Measurements from ENCODE around the gene MNT. TPM values are rescaled to one million over a fixed set of nuclear protein-coding genes. Genes with fewer than 3 reads are reported as not detected.
"Not testable (repeated sequence)": the region's sequence is repeated elsewhere in the genome, so short reads cannot be mapped to it uniquely, and the experiment has no call there.

MNT gene
- total RNA-seq, 6 donors from 2014 or later, result 14.9 to 68.1 (median 38.6) TPM

DNA sequence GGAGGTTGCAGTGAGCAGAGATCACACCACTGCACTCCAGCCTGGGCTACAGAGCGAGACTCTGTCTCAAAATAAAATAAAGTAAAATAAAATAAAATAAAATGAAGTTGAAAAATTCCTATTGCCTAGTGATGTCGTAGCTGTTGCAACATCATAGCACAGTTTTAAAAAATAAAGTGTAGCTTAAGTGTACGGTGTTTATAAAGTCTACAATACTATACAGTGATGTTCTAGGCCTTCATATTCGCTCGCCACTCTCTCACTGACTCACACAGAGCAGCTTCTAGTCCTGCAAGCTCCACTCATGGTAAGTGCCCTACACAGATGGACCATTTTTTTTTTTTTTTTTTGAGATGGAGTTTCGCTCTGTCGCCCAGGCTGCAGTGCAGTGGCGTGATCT lies 43.5 kb upstream of the MNT start:
- H3K4me1 ChIP-seq, result peaks cover 0 to 5% (median 2%) of the 10 kb centered on the region in 4 donors
- no peak overlapping the region for H3K27ac ChIP-seq
- peaks cover 0 to 16% (median under 1%) of the 10 kb centered on the region in 4 donors for H3K36me3 ChIP-seq
- DNase-seq (no peak), ATAC-seq (ENCODE audit: low FRiP score in 2 of 2) (no peak)
- H3K4me3 ChIP-seq, result no peak overlapping the region
- 97% methylated on average over 8 of the region's 8 CpGs for WGBS, 2 donors
- H3K9me3 ChIP-seq, result no peaks in the 10 kb centered on the region
- TF ChIP-seq, protein P1, sequence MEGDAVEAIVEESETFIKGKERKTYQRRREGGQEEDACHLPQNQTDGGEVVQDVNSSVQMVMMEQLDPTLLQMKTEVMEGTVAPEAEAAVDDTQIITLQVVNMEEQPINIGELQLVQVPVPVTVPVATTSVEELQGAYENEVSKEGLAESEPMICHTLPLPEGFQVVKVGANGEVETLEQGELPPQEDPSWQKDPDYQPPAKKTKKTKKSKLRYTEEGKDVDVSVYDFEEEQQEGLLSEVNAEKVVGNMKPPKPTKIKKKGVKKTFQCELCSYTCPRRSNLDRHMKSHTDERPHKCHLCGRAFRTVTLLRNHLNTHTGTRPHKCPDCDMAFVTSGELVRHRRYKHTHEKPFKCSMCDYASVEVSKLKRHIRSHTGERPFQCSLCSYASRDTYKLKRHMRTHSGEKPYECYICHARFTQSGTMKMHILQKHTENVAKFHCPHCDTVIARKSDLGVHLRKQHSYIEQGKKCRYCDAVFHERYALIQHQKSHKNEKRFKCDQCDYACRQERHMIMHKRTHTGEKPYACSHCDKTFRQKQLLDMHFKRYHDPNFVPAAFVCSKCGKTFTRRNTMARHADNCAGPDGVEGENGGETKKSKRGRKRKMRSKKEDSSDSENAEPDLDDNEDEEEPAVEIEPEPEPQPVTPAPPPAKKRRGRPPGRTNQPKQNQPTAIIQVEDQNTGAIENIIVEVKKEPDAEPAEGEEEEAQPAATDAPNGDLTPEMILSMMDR (IDR thresholded peaks at IDR 0.05), result no peak
- TF ChIP-seq POLR2A (IDR thresholded peaks at IDR 0.05), result no peak
- no peak for TF ChIP-seq POLR2AphosphoS5 (IDR thresholded peaks at IDR 0.05)
- no peak for TF ChIP-seq EP300 (IDR thresholded peaks at IDR 0.05)
- H3K27me3 ChIP-seq, result no peaks in the 10 kb centered on the region

DNA sequence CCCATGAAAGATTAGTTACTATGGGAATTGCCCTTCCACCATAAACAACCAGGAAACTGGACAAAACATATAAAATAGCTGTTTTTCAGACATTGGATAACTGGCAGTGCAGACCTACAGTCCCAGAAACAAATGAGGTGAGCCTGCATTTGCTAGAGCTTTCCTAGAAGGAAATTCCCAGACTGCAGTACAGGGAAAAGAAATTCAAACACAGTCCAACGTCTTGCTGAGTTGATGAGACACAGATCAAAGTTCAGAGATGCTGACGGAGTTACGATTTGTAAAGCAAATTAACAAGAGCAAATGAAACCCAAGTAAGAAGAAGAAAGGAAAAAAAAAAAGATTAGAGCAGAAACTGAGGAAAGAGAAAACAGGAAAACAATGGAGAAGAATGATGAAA lies 41.3 kb upstream of the MNT start:
- H3K36me3 ChIP-seq, result peaks cover 7 to 38% (median 8%) of the 10 kb centered on the region in 4 donors
- no peak overlapping the region for H3K27ac ChIP-seq
- DNase-seq (no peak), ATAC-seq (ENCODE audit: low FRiP score in 2 of 2) (no peak)
- no peaks in the 10 kb centered on the region for H3K9me3 ChIP-seq
- no peak overlapping the region for H3K4me3 ChIP-seq
- peaks cover 0 to 10% (median 6%) of the 10 kb centered on the region in 4 donors for H3K4me1 ChIP-seq
- WGBS, 2 donors, result 58 to 81% methylated on average over 3 of the region's 3 CpGs
- TF ChIP-seq, protein P1 (IDR thresholded peaks at IDR 0.05), result no peak
- TF ChIP-seq EP300 (IDR thresholded peaks at IDR 0.05), result no peak
- TF ChIP-seq POLR2AphosphoS5 (IDR thresholded peaks at IDR 0.05), result no peak
- no peak for TF ChIP-seq POLR2A (IDR thresholded peaks at IDR 0.05)
- H3K27me3 ChIP-seq, result no peaks in the 10 kb centered on the region

DNA sequence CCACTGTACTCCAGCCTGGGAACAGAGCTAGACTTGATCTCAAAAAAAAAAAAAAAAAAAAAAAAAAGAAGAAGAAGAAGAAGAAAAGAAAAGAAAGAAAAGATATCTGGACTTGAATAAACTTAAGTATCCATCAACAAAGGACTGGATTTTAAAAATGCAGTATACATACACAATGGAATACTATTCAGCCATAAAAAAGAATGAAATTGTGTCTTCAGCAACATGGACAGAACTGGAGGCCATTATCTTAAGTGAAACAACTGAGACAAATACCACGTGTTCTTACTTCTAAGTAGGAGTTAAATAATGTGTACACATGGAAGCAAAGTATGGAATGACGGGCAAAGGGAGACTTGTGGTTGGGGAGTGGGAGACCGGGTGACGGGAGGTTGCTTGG lies 40.1 kb upstream of the MNT start:
- H3K4me3 ChIP-seq, result no peak overlapping the region
- no peaks in the 10 kb centered on the region for H3K27me3 ChIP-seq
- 92 to 96% methylated on average over 4 of the region's 4 CpGs for WGBS, 2 donors
- TF ChIP-seq POLR2AphosphoS5 (IDR thresholded peaks at IDR 0.05) (no peak), EP300 (IDR thresholded peaks at IDR 0.05) (no peak), POLR2A (IDR thresholded peaks at IDR 0.05) (no peak)
- TF ChIP-seq, protein P1 (IDR thresholded peaks at IDR 0.05), result no peak
- H3K27ac ChIP-seq, result no peak overlapping the region
- peaks cover 0 to 10% (median 6%) of the 10 kb centered on the region in 4 donors for H3K4me1 ChIP-seq
- peaks cover 11 to 50% (median 20%) of the 10 kb centered on the region in 4 donors for H3K36me3 ChIP-seq
- DNase-seq, result no peak
- no peaks in the 10 kb centered on the region for H3K9me3 ChIP-seq
- ATAC-seq (ENCODE audit: low FRiP score in 2 of 2), result no peak

DNA sequence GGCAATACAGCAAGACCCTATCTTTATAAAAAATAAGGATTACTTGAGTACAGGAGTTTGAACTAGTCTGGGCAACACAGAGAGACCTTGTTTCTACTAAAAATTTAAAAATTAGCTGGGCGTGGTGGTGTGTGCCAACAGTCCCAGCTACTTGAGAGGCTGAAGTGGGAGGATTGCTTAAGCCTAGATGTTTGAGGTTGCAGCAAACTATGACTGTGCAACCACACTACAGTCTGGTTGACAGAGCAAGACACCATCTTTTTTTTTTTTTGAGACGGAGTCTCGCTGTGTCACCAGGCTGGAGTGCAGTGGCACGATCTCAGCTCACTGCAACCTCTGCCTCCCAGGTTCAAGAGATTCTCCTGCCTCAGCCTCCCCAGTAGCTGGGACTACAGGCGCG lies 39.1 kb upstream of the MNT start:
- H3K27me3 ChIP-seq, H3K4me3 ChIP-seq, H3K9me3 ChIP-seq: not testable (repeated sequence)
- peaks cover 0 to 10% (median 6%) of the 10 kb centered on the region in 4 donors for H3K4me1 ChIP-seq
- peaks cover 17 to 57% (median 24%) of the 10 kb centered on the region in 4 donors for H3K36me3 ChIP-seq
- peak overlapping the region; percentile 61 to 66 (median 64) for H3K27ac ChIP-seq
- DNase-seq, result peak in 1 of 2 donors; percentile 81
- WGBS, 2 donors, result 56 to 72% methylated on average over 6 of the region's 6 CpGs
- peak; percentile 66 to 86 for ATAC-seq (ENCODE audit: low FRiP score in 2 of 2)
- TF ChIP-seq POLR2AphosphoS5 (IDR thresholded peaks at IDR 0.05), result peak; percentile 57 to 62
- TF ChIP-seq EP300 (IDR thresholded peaks at IDR 0.05), result peak in 2 of 4 donors; percentile 47 to 50

DNA sequence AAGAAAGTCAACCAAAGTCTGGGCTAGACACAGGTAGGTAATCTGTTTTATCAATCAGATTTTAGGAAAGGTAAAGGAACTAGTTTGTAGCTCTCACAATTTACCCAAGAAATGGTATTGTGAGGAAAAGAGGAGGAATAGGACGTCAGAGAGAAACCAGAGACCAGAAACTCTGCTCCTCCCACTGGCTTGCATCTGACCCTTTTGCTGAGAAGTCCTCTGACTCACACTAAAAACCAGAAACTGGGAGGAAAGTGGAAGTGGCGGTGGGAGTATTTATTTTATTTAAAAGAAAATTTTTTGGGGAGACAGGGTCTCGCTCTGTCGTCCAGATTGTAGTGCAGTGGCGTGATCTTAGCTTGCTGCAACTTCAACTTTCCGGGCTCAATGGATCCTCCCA lies 38.0 kb upstream of the MNT start:
- peaks cover 17 to 67% (median 27%) of the 10 kb centered on the region in 4 donors for H3K36me3 ChIP-seq
- TF ChIP-seq EP300 (IDR thresholded peaks at IDR 0.05) (no peak), POLR2A (IDR thresholded peaks at IDR 0.05) (no peak), POLR2AphosphoS5 (IDR thresholded peaks at IDR 0.05) (no peak)
- TF ChIP-seq, protein P1 (IDR thresholded peaks at IDR 0.05), result no peak
- peak overlapping the region; percentile 17 to 66 (median 64) for H3K27ac ChIP-seq

More for the DNA sequence above, 38.0 kb upstream of the MNT start:
- H3K4me3 ChIP-seq, result no peak overlapping the region
- ATAC-seq (ENCODE audit: low FRiP score in 2 of 2) (peak in 1 of 2 donors; percentile 53), DNase-seq (peak in 1 of 2 donors; percentile 40)
- no peaks in the 10 kb centered on the region for H3K27me3 ChIP-seq
- H3K4me1 ChIP-seq, result peaks cover 0 to 10% (median 6%) of the 10 kb centered on the region in 4 donors
- H3K9me3 ChIP-seq, result no peaks in the 10 kb centered on the region
- WGBS, 2 donors, result 88% methylated on average over 6 of the region's 6 CpGs
